Measurements from ENCODE around the gene MAST2. TPM values are rescaled to one million over a fixed set of nuclear protein-coding genes. Genes with fewer than 3 reads are reported as not detected.

Gene MAST2
- polyA plus RNA-seq, 2 donors: 10.8 to 17.4 TPM

DNA sequence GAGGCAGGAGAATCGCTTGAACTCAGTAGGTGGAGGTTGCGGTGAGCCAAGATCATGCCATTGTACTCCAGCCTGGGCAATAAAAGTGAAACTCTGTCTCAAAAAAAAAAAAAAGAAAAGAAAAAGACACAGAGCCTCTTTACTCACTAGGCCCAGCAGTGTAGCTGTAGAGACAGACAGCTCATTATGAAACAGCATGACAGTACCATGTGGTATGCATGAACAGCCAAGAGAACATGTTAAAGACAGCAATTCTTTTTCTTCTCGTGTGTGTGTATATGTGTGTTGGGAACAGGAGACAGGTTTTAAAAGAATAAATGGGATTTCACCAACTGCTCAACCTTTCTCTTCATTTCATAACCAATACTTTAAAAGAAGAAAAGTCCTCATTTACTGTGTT is 210.2 kb downstream of the MAST2 start:
- H3K4me1 ChIP-seq (ENCODE audit: control insufficient read depth in 2 of 2, insufficient read depth in 2 of 2, low read length in 1 of 2): no peaks in the 10 kb centered on the region
- H3K9me3 ChIP-seq (ENCODE audit: control insufficient read depth in 2 of 2, insufficient read depth in 1 of 2, low read depth in 1 of 2, low read length in 1 of 2): no peaks in the 10 kb centered on the region
- no peaks in the 10 kb centered on the region for H3K27me3 ChIP-seq (ENCODE audit: control insufficient read depth in 1 of 2, insufficient read depth in 2 of 2, low read length in 2 of 2)
- H3K27ac ChIP-seq (ENCODE audit: low read depth in 2 of 2, low read length in 1 of 2): no peak overlapping the region
- WGBS, 2 donors: 95 to 99% methylated on average over 3 of the region's 3 CpGs
- H3K4me3 ChIP-seq (ENCODE audit: low read depth in 1 of 2, low read length in 2 of 2): no peak overlapping the region
- H3K36me3 ChIP-seq (ENCODE audit: control insufficient read depth in 2 of 2, insufficient read depth in 2 of 2, low read length in 1 of 2): peaks cover 0 to 2% of the 10 kb centered on the region in 2 donors

DNA sequence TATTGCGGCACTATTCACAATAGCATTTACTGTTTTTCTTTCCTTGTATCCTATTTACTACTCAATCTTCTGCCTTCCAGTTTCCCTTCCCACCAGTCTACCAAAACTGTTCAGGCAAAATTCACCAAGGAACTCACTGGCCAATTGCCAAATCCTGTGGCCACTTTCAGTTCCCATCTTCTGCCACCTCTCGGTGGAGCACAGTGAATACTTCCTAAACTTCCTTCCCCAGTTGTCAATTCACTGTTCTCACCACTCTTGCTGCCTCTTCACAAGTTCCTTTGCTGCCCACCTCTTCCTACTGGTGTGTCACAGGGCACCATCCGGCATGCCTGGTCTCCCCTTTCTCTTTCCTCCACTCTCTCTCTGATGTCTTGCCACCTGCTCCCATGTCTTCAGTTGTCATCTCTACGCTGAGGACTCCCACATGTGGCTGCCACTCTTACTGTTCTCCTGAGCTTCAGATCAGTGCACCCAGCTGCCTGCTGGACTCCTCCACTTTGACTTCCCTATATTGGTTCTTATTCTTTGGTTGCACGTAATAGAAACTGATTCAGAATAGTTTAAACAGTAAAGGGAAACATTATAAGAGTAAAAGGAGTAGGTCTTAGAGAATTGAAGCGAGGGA is 214.6 kb downstream of the MAST2 start:
- 91% methylated on average over 6 of the region's 6 CpGs for WGBS, 2 donors
- Histone ChIP-seq H3K27me3 (ENCODE audit: control insufficient read depth in 1 of 2, insufficient read depth in 2 of 2, low read length in 2 of 2) (no peaks in the 10 kb centered on the region), H3K4me3 (ENCODE audit: low read depth in 1 of 2, low read length in 2 of 2) (no peak overlapping the region), H3K9me3 (ENCODE audit: control insufficient read depth in 2 of 2, insufficient read depth in 1 of 2, low read depth in 1 of 2, low read length in 1 of 2) (no peaks in the 10 kb centered on the region), H3K27ac (ENCODE audit: low read depth in 2 of 2, low read length in 1 of 2) (no peak overlapping the region), H3K4me1 (ENCODE audit: control insufficient read depth in 2 of 2, insufficient read depth in 2 of 2, low read length in 1 of 2) (no peaks in the 10 kb centered on the region), H3K36me3 (ENCODE audit: control insufficient read depth in 2 of 2, insufficient read depth in 2 of 2, low read length in 1 of 2) (peaks cover 0 to 2% of the 10 kb centered on the region in 2 donors)

DNA sequence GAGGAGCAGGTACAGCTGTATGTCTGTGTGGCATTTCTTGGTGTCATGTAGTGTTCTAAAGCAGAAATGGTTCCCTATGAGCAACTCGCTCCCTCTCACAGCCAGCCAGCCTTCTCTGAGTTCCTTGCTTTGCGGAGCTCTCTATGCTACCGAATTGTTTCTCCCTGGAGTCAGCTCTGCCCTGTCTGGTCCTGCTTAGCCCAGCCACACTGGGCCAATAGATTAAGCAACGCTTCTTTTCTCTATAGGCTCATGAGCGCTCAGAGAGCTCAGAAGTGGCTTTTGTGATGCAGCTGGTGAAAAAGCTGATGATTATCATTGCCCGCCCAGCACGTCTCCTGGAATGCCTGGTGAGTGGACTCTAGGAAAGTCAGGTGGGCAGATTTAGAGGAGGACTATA is 215.9 kb downstream of the MAST2 start:
- H3K36me3 ChIP-seq (ENCODE audit: control insufficient read depth in 2 of 2, insufficient read depth in 2 of 2, low read length in 1 of 2): peaks cover 2 to 9% of the 10 kb centered on the region in 2 donors
- H3K4me3 ChIP-seq (ENCODE audit: low read depth in 1 of 2, low read length in 2 of 2): no peak overlapping the region
- H3K4me1 ChIP-seq (ENCODE audit: control insufficient read depth in 2 of 2, insufficient read depth in 2 of 2, low read length in 1 of 2): no peaks in the 10 kb centered on the region
- no peaks in the 10 kb centered on the region for H3K9me3 ChIP-seq (ENCODE audit: control insufficient read depth in 2 of 2, insufficient read depth in 1 of 2, low read depth in 1 of 2, low read length in 1 of 2)
- H3K27ac ChIP-seq (ENCODE audit: low read depth in 2 of 2, low read length in 1 of 2): no peak overlapping the region
- WGBS, 2 donors: 96 to 97% methylated on average over 7 of the region's 7 CpGs
- no peaks in the 10 kb centered on the region for H3K27me3 ChIP-seq (ENCODE audit: control insufficient read depth in 1 of 2, insufficient read depth in 2 of 2, low read length in 2 of 2)

- no peaks in the 10 kb centered on the region for H3K27me3 ChIP-seq (ENCODE audit: control insufficient read depth in 1 of 2, insufficient read depth in 2 of 2, low read length in 2 of 2)
- 78 to 84% methylated on average over 4 of the region's 4 CpGs for WGBS, 2 donors
These were observed 216.6 kb downstream of the MAST2 start for GRCh38 chr1:46020010-46020409.

DNA sequence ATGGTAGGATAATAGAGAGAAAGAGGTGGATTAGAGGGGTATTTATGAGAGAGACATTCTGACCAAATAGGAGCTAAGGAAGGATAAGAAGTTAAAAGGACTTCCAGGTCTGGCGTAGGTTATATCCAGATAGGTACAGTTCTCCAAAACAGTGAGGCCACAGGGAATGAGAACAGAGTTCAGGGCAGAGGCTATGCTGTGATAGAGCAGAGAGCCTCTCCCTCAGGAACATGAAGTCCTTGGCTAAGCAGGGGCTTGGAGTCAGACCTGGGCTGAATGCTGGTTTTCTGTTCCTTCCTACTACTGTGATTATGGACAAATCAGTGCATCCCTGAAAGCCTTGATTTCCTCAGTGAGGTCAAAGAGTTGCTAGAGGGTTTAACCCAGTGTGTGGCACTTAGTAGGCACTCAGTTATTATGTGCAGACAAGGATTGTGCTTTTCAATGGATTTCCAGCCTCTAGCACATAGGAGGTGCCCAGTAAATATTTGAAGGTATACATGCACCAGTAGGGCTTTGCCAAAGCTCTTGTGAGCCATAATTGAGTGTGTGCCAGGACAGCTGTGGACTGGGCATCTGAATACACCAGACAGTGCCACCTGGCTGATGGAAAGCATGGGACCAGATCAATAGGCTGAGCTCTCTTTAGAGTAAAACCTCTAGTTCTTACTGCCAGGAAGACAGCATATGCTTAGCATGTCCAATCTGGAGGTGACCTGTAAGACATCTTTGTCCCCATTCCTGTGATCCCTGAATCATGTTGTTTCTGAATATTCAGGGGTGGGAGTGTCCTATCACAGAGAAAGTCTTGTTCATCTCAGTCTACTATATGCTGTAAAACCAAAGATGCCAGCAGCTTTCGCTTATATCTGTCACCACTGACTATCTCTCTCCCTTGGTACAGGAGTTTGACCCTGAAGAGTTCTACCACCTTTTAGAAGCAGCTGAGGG is 217.9 kb downstream of the MAST2 start:
- no peak overlapping the region for H3K4me3 ChIP-seq (ENCODE audit: low read depth in 1 of 2, low read length in 2 of 2)
- no peaks in the 10 kb centered on the region for H3K9me3 ChIP-seq (ENCODE audit: control insufficient read depth in 2 of 2, insufficient read depth in 1 of 2, low read depth in 1 of 2, low read length in 1 of 2)
- no peaks in the 10 kb centered on the region for H3K4me1 ChIP-seq (ENCODE audit: control insufficient read depth in 2 of 2, insufficient read depth in 2 of 2, low read length in 1 of 2)
- WGBS, 2 donors: 97 to 100% methylated on average over 2 of the region's 2 CpGs
- H3K36me3 ChIP-seq (ENCODE audit: control insufficient read depth in 2 of 2, insufficient read depth in 2 of 2, low read length in 1 of 2): peaks cover 2 to 9% of the 10 kb centered on the region in 2 donors
- no peak overlapping the region for H3K27ac ChIP-seq (ENCODE audit: low read depth in 2 of 2, low read length in 1 of 2)
- H3K27me3 ChIP-seq (ENCODE audit: control insufficient read depth in 1 of 2, insufficient read depth in 2 of 2, low read length in 2 of 2): no peaks in the 10 kb centered on the region

More at GRCh38 chr1:46020010-46020409, 216.6 kb downstream of the MAST2 start:
- Histone ChIP-seq H3K27ac (ENCODE audit: low read depth in 2 of 2, low read length in 1 of 2) (no peak overlapping the region), H3K36me3 (ENCODE audit: control insufficient read depth in 2 of 2, insufficient read depth in 2 of 2, low read length in 1 of 2) (peaks cover 2 to 9% of the 10 kb centered on the region in 2 donors), H3K9me3 (ENCODE audit: control insufficient read depth in 2 of 2, insufficient read depth in 1 of 2, low read depth in 1 of 2, low read length in 1 of 2) (no peaks in the 10 kb centered on the region), H3K4me3 (ENCODE audit: low read depth in 1 of 2, low read length in 2 of 2) (no peak overlapping the region), H3K4me1 (ENCODE audit: control insufficient read depth in 2 of 2, insufficient read depth in 2 of 2, low read length in 1 of 2) (no peaks in the 10 kb centered on the region)

- H3K4me1 ChIP-seq (ENCODE audit: control insufficient read depth in 2 of 2, insufficient read depth in 2 of 2, low read length in 1 of 2): no peaks in the 10 kb centered on the region
- H3K4me3 ChIP-seq (ENCODE audit: low read depth in 1 of 2, low read length in 2 of 2): no peak overlapping the region
- 87 to 89% methylated on average over 3 of the region's 3 CpGs for WGBS, 2 donors
- H3K36me3 ChIP-seq (ENCODE audit: control insufficient read depth in 2 of 2, insufficient read depth in 2 of 2, low read length in 1 of 2): peaks cover 7 to 26% of the 10 kb centered on the region in 2 donors
- H3K27me3 ChIP-seq (ENCODE audit: control insufficient read depth in 1 of 2, insufficient read depth in 2 of 2, low read length in 2 of 2): no peaks in the 10 kb centered on the region
- H3K9me3 ChIP-seq (ENCODE audit: control insufficient read depth in 2 of 2, insufficient read depth in 1 of 2, low read depth in 1 of 2, low read length in 1 of 2): no peaks in the 10 kb centered on the region
- no peak overlapping the region for H3K27ac ChIP-seq (ENCODE audit: low read depth in 2 of 2, low read length in 1 of 2)
These were observed 223.1 kb downstream of the MAST2 start for GRCh38 chr1:46026531-46026930.

DNA sequence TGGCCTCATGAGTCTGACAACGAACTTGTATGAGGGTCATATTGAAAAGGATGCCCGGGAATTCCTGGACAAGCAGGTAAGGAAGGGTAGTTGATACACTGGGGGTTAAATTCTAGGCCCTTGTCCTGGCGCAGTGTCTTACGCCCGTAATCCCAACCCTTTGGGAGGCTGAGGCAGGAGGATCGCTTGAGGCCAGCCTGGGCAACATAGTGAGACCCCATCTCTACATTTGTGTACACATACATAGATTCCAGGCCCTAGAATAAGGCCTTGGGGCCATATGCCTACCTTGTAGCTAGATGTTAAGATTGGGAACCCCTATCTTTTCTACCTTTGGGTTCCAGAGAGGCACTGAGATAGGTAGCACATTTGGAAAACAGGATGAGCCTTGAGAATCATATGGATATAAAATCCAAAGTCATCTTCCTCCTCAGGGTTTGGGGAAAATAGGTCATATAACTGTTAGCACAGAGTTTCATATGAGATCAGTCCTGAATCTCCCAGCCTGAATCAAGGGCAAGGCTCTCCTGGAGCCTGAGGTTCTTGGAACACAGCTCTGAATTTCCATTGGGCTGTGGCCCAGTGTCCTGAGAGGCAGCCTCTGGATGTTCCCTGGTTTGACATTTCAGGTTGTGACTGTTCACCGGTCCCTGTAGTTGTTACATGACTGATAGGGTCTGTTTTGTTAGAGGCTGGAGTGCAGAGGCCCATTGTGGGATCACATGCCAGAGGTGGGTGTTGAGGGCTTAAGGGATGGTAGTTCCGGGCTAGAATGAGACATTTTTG is 224.6 kb downstream of the MAST2 start:
- H3K9me3 ChIP-seq (ENCODE audit: control insufficient read depth in 2 of 2, insufficient read depth in 1 of 2, low read depth in 1 of 2, low read length in 1 of 2): no peaks in the 10 kb centered on the region
- peaks cover 4 to 33% of the 10 kb centered on the region in 2 donors for H3K36me3 ChIP-seq (ENCODE audit: control insufficient read depth in 2 of 2, insufficient read depth in 2 of 2, low read length in 1 of 2)
- no peaks in the 10 kb centered on the region for H3K27me3 ChIP-seq (ENCODE audit: control insufficient read depth in 1 of 2, insufficient read depth in 2 of 2, low read length in 2 of 2)
- WGBS, 2 donors: 94 to 96% methylated on average over 8 of the region's 8 CpGs
- no peak overlapping the region for H3K4me3 ChIP-seq (ENCODE audit: low read depth in 1 of 2, low read length in 2 of 2)
- no peak overlapping the region for H3K27ac ChIP-seq (ENCODE audit: low read depth in 2 of 2, low read length in 1 of 2)
- H3K4me1 ChIP-seq (ENCODE audit: control insufficient read depth in 2 of 2, insufficient read depth in 2 of 2, low read length in 1 of 2): no peaks in the 10 kb centered on the region

DNA sequence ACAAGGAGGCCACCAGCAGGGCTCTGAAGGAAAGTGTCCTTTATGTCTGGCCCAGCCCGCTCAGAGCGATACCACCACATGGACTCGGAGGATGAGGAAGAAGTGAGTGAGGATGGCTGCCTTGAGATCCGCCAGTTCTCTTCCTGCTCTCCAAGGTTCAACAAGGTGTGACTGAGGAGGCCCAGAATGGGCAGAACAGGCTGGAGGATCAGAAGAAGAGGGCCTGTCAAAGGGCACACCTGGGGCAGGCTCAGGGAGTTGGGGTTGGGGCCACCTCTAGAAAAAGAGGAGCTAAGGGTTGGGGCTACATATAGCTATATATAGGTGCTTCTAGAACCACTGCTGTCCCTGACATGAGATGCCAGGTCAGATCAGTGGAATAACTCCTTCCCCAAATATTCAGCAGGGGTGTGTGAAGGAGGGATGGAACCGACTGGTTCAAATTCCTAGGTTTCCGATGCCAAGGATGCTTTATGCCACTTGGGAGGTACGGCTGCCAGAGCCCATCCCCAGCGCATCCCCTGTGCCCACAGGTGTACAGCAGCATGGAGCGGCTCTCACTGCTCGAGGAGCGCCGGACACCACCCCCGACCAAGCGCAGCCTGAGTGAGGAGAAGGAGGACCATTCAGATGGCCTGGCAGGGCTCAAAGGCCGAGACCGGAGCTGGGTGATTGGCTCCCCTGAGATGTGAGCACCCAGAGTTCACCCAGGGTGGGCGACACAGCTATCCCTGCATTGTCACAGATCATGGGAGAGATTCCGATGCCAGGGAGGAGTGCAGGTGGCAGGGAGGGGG is 226.9 kb downstream of the MAST2 start:
- H3K27ac ChIP-seq (ENCODE audit: low read depth in 2 of 2, low read length in 1 of 2): no peak overlapping the region
- 93 to 96% methylated on average over 17 to 18 of the region's 18 CpGs for WGBS, 2 donors
- H3K4me1 ChIP-seq (ENCODE audit: control insufficient read depth in 2 of 2, insufficient read depth in 2 of 2, low read length in 1 of 2): no peaks in the 10 kb centered on the region
- H3K36me3 ChIP-seq (ENCODE audit: control insufficient read depth in 2 of 2, insufficient read depth in 2 of 2, low read length in 1 of 2): peaks cover 4 to 34% of the 10 kb centered on the region in 2 donors
- no peaks in the 10 kb centered on the region for H3K27me3 ChIP-seq (ENCODE audit: control insufficient read depth in 1 of 2, insufficient read depth in 2 of 2, low read length in 2 of 2)
- no peak overlapping the region for H3K4me3 ChIP-seq (ENCODE audit: low read depth in 1 of 2, low read length in 2 of 2)
- no peaks in the 10 kb centered on the region for H3K9me3 ChIP-seq (ENCODE audit: control insufficient read depth in 2 of 2, insufficient read depth in 1 of 2, low read depth in 1 of 2, low read length in 1 of 2)
